Fibroblast of lung (primary cell): ENCODE measurements around the gene KLC4. TPM values are rescaled to one million over a fixed set of nuclear protein-coding genes. Genes with fewer than 3 reads are reported as not detected.

Experiments
- DNase-seq, 2 donors: peaks; one replicate each; pipeline versions ENCODE4 v3.0.0 to v3.0.0-alpha.2; 2010; ENCODE audit warnings: low read depth in 2 of 2
- H2AFZ ChIP-seq: 2 replicates; pipeline ENCODE4 v1.5.1; 2012; ENCODE audit warnings: low read length, control low read depth, inconsistent platforms
- H3K27ac ChIP-seq: 2 replicates; pipeline ENCODE4 v1.5.1; 2011; ENCODE audit warnings: low read length, control low read depth; ENCODE audit not compliant: insufficient read depth
- H3K27me3 ChIP-seq: 2 replicates; pipeline ENCODE4 v1.5.1; 2011; ENCODE audit warnings: mild to moderate bottlenecking, low read length; ENCODE audit not compliant: control insufficient read depth, insufficient read depth
- H3K36me3 ChIP-seq: 2 replicates; pipeline ENCODE4 v1.5.1; 2011; ENCODE audit warnings: low read length; ENCODE audit not compliant: control insufficient read depth, insufficient read depth
- H3K4me1 ChIP-seq: 2 replicates; pipeline ENCODE4 v1.5.1; 2011; ENCODE audit warnings: low read length; ENCODE audit not compliant: control insufficient read depth, insufficient read depth; ENCODE audit errors: extremely low read depth
- H3K4me2 ChIP-seq: 2 replicates; pipeline ENCODE4 v1.5.1; 2011; ENCODE audit warnings: low read length, control low read depth; ENCODE audit not compliant: insufficient read depth; ENCODE audit errors: extremely low read depth
- H3K4me3 ChIP-seq, 4 experiments: fragments of 200-600 bp in 1 of 4; sonication (generic) in 1 of 4; replicated peaks in 1 of 4; 2 replicates each; pipeline ENCODE4 v1.5.1; 2011 to 2016; ENCODE audit warnings: low read length in 4 of 4, low read depth in 3 of 4, mild to moderate bottlenecking in 3 of 4, control low read depth in 2 of 4, inconsistent platforms in 1 of 4, mixed read lengths in 1 of 4; ENCODE audit not compliant: insufficient read depth in 1 of 4; ENCODE audit errors: control extremely low read depth in 1 of 4
- H3K79me2 ChIP-seq: 2 replicates; pipeline ENCODE4 v1.5.1; 2012; ENCODE audit warnings: mild to moderate bottlenecking, low read length, inconsistent platforms; ENCODE audit not compliant: control insufficient read depth, insufficient read depth
- H3K9ac ChIP-seq: 2 replicates; pipeline ENCODE4 v1.5.1; 2011; ENCODE audit warnings: mild to moderate bottlenecking, low read length, control low read depth; ENCODE audit not compliant: insufficient read depth
- H3K9me3 ChIP-seq: 2 replicates; pipeline ENCODE4 v1.5.1; 2012; ENCODE audit warnings: low read depth, low read length; ENCODE audit not compliant: control insufficient read depth, insufficient read depth
- H4K20me1 ChIP-seq: 2 replicates; pipeline ENCODE4 v1.5.1; 2011; ENCODE audit warnings: low read length; ENCODE audit not compliant: control insufficient read depth, insufficient read depth; ENCODE audit errors: extremely low read depth
- EZH2 ChIP-seq: IDR thresholded peaks from 2 replicates; pipeline ENCODE4 v1.5.1; 2012; ENCODE audit warnings: low read length, control low read depth, mild to moderate bottlenecking; ENCODE audit errors: missing control alignments
- polyA plus RNA-seq, 2 donors: library from polyadenylated mRNA; depleted of rRNA in 1 of 2; stranded (reverse) in 1 of 2; unstranded in 1 of 2; fragments of >200 nt; gene quantifications; 2 replicates each; pipeline ENCODE4 v1.2.1, GENCODE V29; 2011 to 2012; ENCODE audit warnings: missing spikeins in 1 of 2
- total RNA-seq: library from RNA; depleted of rRNA; stranded (reverse); fragments of >200 nt; gene quantifications from 2 replicates; pipeline ENCODE4 v1.2.1, GENCODE V29; 2014
- TF ChIP-seq, protein P1 (sequence below), 2 donors: IDR thresholded peaks in 1 of 2; conservative IDR thresholded peaks in 1 of 2; 1 replicate in 1 of 2; 2 replicates in 1 of 2; pipeline ENCODE4 v1.5.1; 2011 to 2012; ENCODE audit warnings: low read length in 2 of 2, control low read depth in 1 of 2, inconsistent platforms in 1 of 2, low read depth in 1 of 2, mild to moderate bottlenecking in 1 of 2

Gene KLC4
- total and polyA plus RNA-seq, 2 donors (not counting 1 experiment from before 2014, with no cell fraction given): 7.2 to 22.5 TPM

DNA sequence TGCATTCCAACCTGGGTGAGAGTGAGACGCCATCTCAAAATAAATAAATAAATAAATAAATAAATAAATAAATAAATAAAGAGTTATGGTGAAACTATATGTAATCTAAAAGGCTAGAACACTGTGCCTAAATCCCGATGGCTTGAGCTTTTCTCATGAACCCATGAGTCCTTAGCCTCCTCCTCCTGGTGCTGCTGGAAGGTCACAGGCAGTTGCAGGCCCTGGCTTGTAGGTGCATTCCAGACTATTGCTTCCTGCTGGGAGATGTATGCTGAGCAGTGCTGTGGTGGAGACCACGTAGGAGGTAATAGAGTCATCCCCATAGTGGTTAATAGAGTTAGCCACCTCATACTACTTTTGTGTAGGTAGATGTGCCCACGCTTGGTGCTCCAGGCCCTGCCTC lies 29.2 kb downstream of the KLC4 start:
- TF ChIP-seq, protein P1, sequence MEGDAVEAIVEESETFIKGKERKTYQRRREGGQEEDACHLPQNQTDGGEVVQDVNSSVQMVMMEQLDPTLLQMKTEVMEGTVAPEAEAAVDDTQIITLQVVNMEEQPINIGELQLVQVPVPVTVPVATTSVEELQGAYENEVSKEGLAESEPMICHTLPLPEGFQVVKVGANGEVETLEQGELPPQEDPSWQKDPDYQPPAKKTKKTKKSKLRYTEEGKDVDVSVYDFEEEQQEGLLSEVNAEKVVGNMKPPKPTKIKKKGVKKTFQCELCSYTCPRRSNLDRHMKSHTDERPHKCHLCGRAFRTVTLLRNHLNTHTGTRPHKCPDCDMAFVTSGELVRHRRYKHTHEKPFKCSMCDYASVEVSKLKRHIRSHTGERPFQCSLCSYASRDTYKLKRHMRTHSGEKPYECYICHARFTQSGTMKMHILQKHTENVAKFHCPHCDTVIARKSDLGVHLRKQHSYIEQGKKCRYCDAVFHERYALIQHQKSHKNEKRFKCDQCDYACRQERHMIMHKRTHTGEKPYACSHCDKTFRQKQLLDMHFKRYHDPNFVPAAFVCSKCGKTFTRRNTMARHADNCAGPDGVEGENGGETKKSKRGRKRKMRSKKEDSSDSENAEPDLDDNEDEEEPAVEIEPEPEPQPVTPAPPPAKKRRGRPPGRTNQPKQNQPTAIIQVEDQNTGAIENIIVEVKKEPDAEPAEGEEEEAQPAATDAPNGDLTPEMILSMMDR (conservative IDR thresholded peaks at IDR 0.05 in 1 of 2, IDR thresholded peaks at IDR 0.05 in 1 of 2; ENCODE audit: low read depth in 1 of 2, low read length in 2 of 2): no peak
- no peak for TF ChIP-seq EZH2
- H3K27ac ChIP-seq: no peak overlapping the region

DNA sequence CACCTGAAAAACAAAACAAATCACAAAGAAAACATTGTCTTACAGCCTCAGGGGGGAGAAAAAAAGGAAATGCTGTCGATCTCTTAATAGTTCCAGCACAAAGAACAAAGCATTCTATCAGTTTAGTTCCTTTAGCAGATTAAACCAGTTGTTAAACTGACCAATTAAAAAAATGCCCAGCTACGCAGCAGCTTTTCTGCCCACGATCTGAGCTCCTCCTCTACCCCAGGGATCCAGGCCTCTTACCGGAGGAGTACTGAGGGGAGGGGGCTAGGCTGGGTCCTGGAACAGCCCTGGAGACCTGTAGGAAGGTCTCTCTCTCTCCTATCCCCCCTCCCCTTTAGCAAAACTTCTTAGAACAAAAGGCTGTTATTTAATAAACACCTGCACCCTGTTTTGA lies 30.0 kb downstream of the KLC4 start:
- TF ChIP-seq EZH2: no peak
- TF ChIP-seq, protein P1 (conservative IDR thresholded peaks at IDR 0.05 in 1 of 2, IDR thresholded peaks at IDR 0.05 in 1 of 2; ENCODE audit: low read depth in 1 of 2, low read length in 2 of 2): no peak

More for the DNA sequence above, 29.2 kb downstream of the KLC4 start:
- no peaks in the 10 kb centered on the region for H3K9me3 ChIP-seq
- no peaks in the 10 kb centered on the region for H4K20me1 ChIP-seq
- no peak overlapping the region for H2AFZ ChIP-seq
- H3K79me2 ChIP-seq: peaks cover 3% of the 10 kb centered on the region
- DNase-seq: peak in 1 of 2 donors; percentile 64
- H3K4me1 ChIP-seq: peaks cover 3% of the 10 kb centered on the region
- no peak overlapping the region for H3K4me3 ChIP-seq
- H3K9ac ChIP-seq: no peak overlapping the region
- no peaks in the 10 kb centered on the region for H3K36me3 ChIP-seq
- no peaks in the 10 kb centered on the region for H3K27me3 ChIP-seq
- no peak overlapping the region for H3K4me2 ChIP-seq

DNA sequence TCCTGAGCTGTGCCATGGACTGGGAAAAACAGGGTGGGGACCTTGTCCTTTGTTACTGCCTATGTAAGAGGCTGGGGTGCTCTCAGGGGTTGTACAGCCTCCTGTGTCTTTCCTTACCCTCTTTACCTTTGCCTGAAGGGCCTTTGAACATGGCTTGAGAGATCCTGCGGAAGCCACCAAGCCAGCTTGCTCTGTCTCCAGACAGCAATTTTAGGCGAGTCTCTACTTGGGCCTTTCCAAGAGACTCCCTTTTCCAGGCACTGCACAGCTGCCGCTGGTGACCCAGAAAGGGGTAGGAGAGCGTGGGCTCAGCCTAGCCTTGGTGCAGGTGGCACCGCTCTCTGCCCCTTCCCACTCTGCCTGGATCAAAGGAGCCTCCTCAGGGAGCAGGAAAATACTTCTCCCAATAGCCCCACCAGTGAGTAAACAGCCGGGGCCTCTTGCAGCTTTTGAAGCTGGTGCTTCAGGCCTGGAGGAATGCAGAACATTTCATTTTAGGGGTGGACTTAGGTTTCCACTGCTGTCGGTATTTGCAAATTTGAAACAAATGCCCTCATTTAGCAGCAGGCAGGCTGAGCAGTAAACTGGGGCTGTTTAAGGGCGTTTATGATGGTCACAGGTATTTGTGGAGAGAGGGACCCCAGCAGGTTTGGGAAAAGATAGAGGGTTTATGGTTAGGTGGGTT lies 30.6 kb downstream of the KLC4 start:
- Histone ChIP-seq H3K4me1 (peaks cover 7% of the 10 kb centered on the region), H3K36me3 (no peaks in the 10 kb centered on the region), H4K20me1 (no peaks in the 10 kb centered on the region), H3K27me3 (no peaks in the 10 kb centered on the region), H3K9me3 (no peaks in the 10 kb centered on the region), H3K4me2 (no peak overlapping the region), H3K9ac (no peak overlapping the region), H3K27ac (no peak overlapping the region), H3K4me3 (no peak overlapping the region), H2AFZ (no peak overlapping the region), H3K79me2 (no peaks in the 10 kb centered on the region)
- DNase-seq: peak; percentile 20 to 50
- TF ChIP-seq, protein P1 (conservative IDR thresholded peaks at IDR 0.05 in 1 of 2, IDR thresholded peaks at IDR 0.05 in 1 of 2; ENCODE audit: low read depth in 1 of 2, low read length in 2 of 2): no peak
- TF ChIP-seq EZH2: no peak

More for the DNA sequence above, 30.0 kb downstream of the KLC4 start:
- Histone ChIP-seq H3K9me3 (no peaks in the 10 kb centered on the region), H2AFZ (no peak overlapping the region), H3K4me1 (peaks cover 7% of the 10 kb centered on the region), H3K27me3 (no peaks in the 10 kb centered on the region), H3K79me2 (peaks cover 2% of the 10 kb centered on the region), H3K36me3 (no peaks in the 10 kb centered on the region), H3K4me3 (no peak overlapping the region), H4K20me1 (no peaks in the 10 kb centered on the region), H3K9ac (no peak overlapping the region), H3K4me2 (no peak overlapping the region), H3K27ac (no peak overlapping the region)
- DNase-seq: no peak
